Activated gamma-delta T cell treated with anti-CD3 and anti-CD28 coated beads, Interleukin-2, amount 50 U/mL, for 16 hours (primary cell): ENCODE results near the gene C1orf210.

ENCODE experiments used
- DNase-seq: peaks from one replicate; pipeline ENCODE4 v3.0.0-alpha.2; 2020; ENCODE audit warnings: low read depth

C1orf210 gene

GRCh38 chr1:43273708-43274107 is 11.7 kb downstream of the C1orf210 start:
- DNase-seq = no peak

- no peak for DNase-seq
Measured at GRCh38 chr1:43272576-43273571, 12.5 kb downstream of the C1orf210 start.

GRCh38 chr1:43272161-43272560 is 13.2 kb downstream of the C1orf210 start:
- no peak for DNase-seq

- DNase-seq = no peak
Measured at GRCh38 chr1:43271186-43272118, 13.9 kb downstream of the C1orf210 start.

- DNase-seq = no peak
Measured at GRCh38 chr1:43270421-43271095, 14.8 kb downstream of the C1orf210 start.

- no peak for DNase-seq
Measured at GRCh38 chr1:43269627-43270375, 15.6 kb downstream of the C1orf210 start, which contains the start of gene TMEM125. Gene TMEM125, plus strand, starts transcription at chr1:43269983. Its CDS starts 2,740 bp downstream, at chr1:43272723.

GRCh38 chr1:43267818-43268425 is 17.5 kb downstream of the C1orf210 start:
- DNase-seq = no peak

GRCh38 chr1:43267291-43267805 is 18.0 kb downstream of the C1orf210 start:
- DNase-seq = no peak

- no peak for DNase-seq
Measured at GRCh38 chr1:43266881-43267280, 18.5 kb downstream of the C1orf210 start.

GRCh38 chr1:43265431-43265830 is 19.9 kb downstream of the C1orf210 start:
- no peak for DNase-seq

- no peak for DNase-seq
Measured at GRCh38 chr1:43258370-43258769, 27.0 kb downstream of the C1orf210 start.

- no peak for DNase-seq
Measured at GRCh38 chr1:43256675-43257570, 28.5 kb downstream of the C1orf210 start.

GRCh38 chr1:43255438-43256210 is 29.8 kb downstream of the C1orf210 start:
- DNase-seq = no peak

- no peak for DNase-seq
Measured at GRCh38 chr1:43253876-43254275, 31.5 kb downstream of the C1orf210 start.

- DNase-seq = no peak
Measured at GRCh38 chr1:43253173-43253572, 32.2 kb downstream of the C1orf210 start.

- DNase-seq = no peak
Measured at GRCh38 chr1:43252225-43252624, 33.2 kb downstream of the C1orf210 start.

GRCh38 chr1:43251024-43251423 is 34.4 kb downstream of the C1orf210 start:
- DNase-seq = no peak

GRCh38 chr1:43250351-43250761 is 35.0 kb downstream of the C1orf210 start:
- DNase-seq = no peak
